Endothelial cell of umbilical vein (primary cell): ENCODE data around the gene UBASH3B. TPM values are rescaled to one million over a fixed set of nuclear protein-coding genes. Genes with fewer than 3 reads are reported as not detected.
A peak's percentile ranks its signal among the peaks of the same experiment; 100 is the strongest.

Experiments used
- BruUV-seq: library from RNA; stranded (reverse); fragments of 400-500 nt; replicated peaks from 2 replicates; lab custom pipeline; 2021; lab: Mats Ljungman, UMichigan
- CTCF ChIA-PET: fragments of 300-600, 350-600 bp; sonication (Branson Sonifier 250); formaldehyde crosslinking; loops from one replicate; lab custom pipeline; 2021; ENCODE audit warnings: antibody characterized with exemption, inconsistent platforms; lab: Charles Lee
- POLR2A ChIA-PET: fragments of 300-600, 350-600 bp; sonication (Branson Sonifier 250); formaldehyde crosslinking; loops from one replicate; lab custom pipeline; 2021; ENCODE audit warnings: antibody characterized with exemption, inconsistent platforms; lab: Charles Lee
- DNase-seq: peaks from one replicate; pipeline ENCODE4 v3.0.0-alpha.2; 2011; ENCODE audit warnings: low read depth, low spot score
- FAIRE-seq: peaks from 2 replicates; lab custom pipeline; 2011; peaks lifted over from hg19 to GRCh38; lab: Jason Lieb, UNC
- H2AFZ ChIP-seq: 2 replicates; pipeline ENCODE4 v1.6.0; 2012; ENCODE audit warnings: low read depth, low read length, control low read depth, inconsistent platforms
- H3K27ac ChIP-seq: 2 replicates; pipeline ENCODE4 v1.5.1; 2011; ENCODE audit warnings: low read depth, mild to moderate bottlenecking, control low read depth, low read length, moderate library complexity; ENCODE audit not compliant: insufficient read depth
- H3K27me3 ChIP-seq, 2 experiments: 2 replicates each; pipeline versions ENCODE4 v1.6.0 to v1.6.1; 2011; ENCODE audit warnings: low read length in 2 of 2, mixed read lengths in 1 of 2; ENCODE audit not compliant: control insufficient read depth in 2 of 2, insufficient read depth in 2 of 2
- H3K36me3 ChIP-seq, 2 experiments: 2 replicates in 1 of 2; 3 replicates in 1 of 2; pipeline ENCODE4 v1.5.1; 2011; ENCODE audit warnings: low read length in 2 of 2, mild to moderate bottlenecking in 1 of 2, moderate library complexity in 1 of 2; ENCODE audit not compliant: control insufficient read depth in 2 of 2, insufficient read depth in 2 of 2; ENCODE audit errors: extremely low read depth in 1 of 2
- H3K4me1 ChIP-seq: 3 replicates; pipeline ENCODE4 v1.5.1; 2011; ENCODE audit warnings: mild to moderate bottlenecking, low read length; ENCODE audit not compliant: control insufficient read depth, insufficient read depth; ENCODE audit errors: extremely low read depth
- H3K4me2 ChIP-seq: 2 replicates; pipeline ENCODE4 v1.6.1; 2011; ENCODE audit warnings: low read length, control low read depth, mixed read lengths; ENCODE audit not compliant: insufficient read depth
- H3K4me3 ChIP-seq, 3 experiments: fragments of 200-600 bp in 1 of 3; sonication (generic), shearing (Covaris generic) in 1 of 3; replicated peaks in 1 of 3; 2 replicates each; pipeline ENCODE4 v1.5.1; 2011 to 2016; ENCODE audit warnings: control low read depth in 3 of 3, low read length in 3 of 3, mild to moderate bottlenecking in 2 of 3, inconsistent platforms in 1 of 3, low read depth in 1 of 3, moderate library complexity in 1 of 3; ENCODE audit not compliant: insufficient read depth in 1 of 3
- H3K79me2 ChIP-seq: 2 replicates; pipeline ENCODE4 v1.6.0; 2012; ENCODE audit warnings: low read length, inconsistent platforms; ENCODE audit not compliant: control insufficient read depth, insufficient read depth
- H3K9ac ChIP-seq: replicated peaks from 2 replicates; pipeline ENCODE3; 2011; ENCODE audit warnings: low read length, control low read depth; ENCODE audit not compliant: insufficient read depth; ENCODE audit errors: extremely low read depth
- H3K9me1 ChIP-seq: replicated peaks from 3 replicates; pipeline ENCODE4 v1.6.0; 2011; ENCODE audit warnings: mild to moderate bottlenecking, low read length; ENCODE audit not compliant: control insufficient read depth, insufficient read depth; ENCODE audit errors: extremely low read depth
- H3K9me3 ChIP-seq: replicated peaks from 2 replicates; pipeline ENCODE4 v1.5.1; 2012; ENCODE audit warnings: low read length, inconsistent platforms; ENCODE audit not compliant: control insufficient read depth, insufficient read depth
- H4K20me1 ChIP-seq: replicated peaks from 2 replicates; pipeline ENCODE3; 2011; ENCODE audit warnings: mild to moderate bottlenecking, low read length; ENCODE audit not compliant: control insufficient read depth, insufficient read depth; ENCODE audit errors: extremely low read depth
- CTCF ChIP-seq, 2 donors: IDR thresholded peaks; 1 replicate in 1 of 2; 2 replicates in 1 of 2; pipeline ENCODE4 v1.5.1; 2011; ENCODE audit warnings: low read length in 2 of 2, mild to moderate bottlenecking in 2 of 2, moderate library complexity in 2 of 2, control low read depth in 1 of 2, inconsistent platforms in 1 of 2, low read depth in 1 of 2; ENCODE audit not compliant: insufficient read depth in 1 of 2; ENCODE audit errors: extremely low read depth in 1 of 2
- EZH2 ChIP-seq: IDR thresholded peaks from 2 replicates; pipeline ENCODE4 v1.6.1; 2012; ENCODE audit warnings: borderline replicate concordance, low read depth, mild to moderate bottlenecking, moderate library complexity, low read length, inconsistent platforms; ENCODE audit not compliant: severe bottlenecking
- FOS ChIP-seq: IDR thresholded peaks from 2 replicates; pipeline ENCODE4 v1.6.1; 2011; ENCODE audit warnings: mild to moderate bottlenecking, low read length, moderate library complexity, borderline replicate concordance; ENCODE audit not compliant: insufficient read depth
- GATA2 ChIP-seq: IDR thresholded peaks from 2 replicates; pipeline ENCODE4 v1.7.0; 2011; ENCODE audit warnings: low read depth, mild to moderate bottlenecking, moderate library complexity, mixed read lengths, low read length; ENCODE audit not compliant: insufficient read length, insufficient read depth
- JUN ChIP-seq: IDR thresholded peaks from 2 replicates; pipeline ENCODE4 v1.6.1; 2011; ENCODE audit warnings: borderline replicate concordance, low read depth; ENCODE audit not compliant: insufficient read length, insufficient read depth
- MAX ChIP-seq: IDR thresholded peaks from 2 replicates; pipeline ENCODE4 v1.6.1; 2011; ENCODE audit not compliant: insufficient read depth, insufficient read length
- MYC ChIP-seq: IDR thresholded peaks from one replicate; pipeline ENCODE4 v1.6.1; 2011; ENCODE audit warnings: mild to moderate bottlenecking, low read depth, low read length
- POLR2A ChIP-seq: IDR thresholded peaks from 2 replicates; pipeline ENCODE4 v1.6.1; 2012; ENCODE audit warnings: low read depth, mild to moderate bottlenecking, control low read depth, low read length
- POLR2AphosphoS5 ChIP-seq: IDR thresholded peaks from 2 replicates; pipeline ENCODE4 v1.6.1; 2012; ENCODE audit warnings: low read depth, mild to moderate bottlenecking, control low read depth, low read length, moderate library complexity; ENCODE audit not compliant: insufficient read depth
- dilution Hi-C: fragments of 300-500 bp; cut with MboI; formaldehyde crosslinking; loops from one replicate; pipeline ENCODE4 v1.15.0; 2019; ENCODE audit warnings: low sequenced_read_pairs; ENCODE audit not compliant: extremely low pct_ligation_motif_present
- intact Hi-C: fragments of 100-400 bp; cut with micrococcal nuclease; formaldehyde crosslinking; loops from one replicate; pipeline ENCODE4 v1.10.0; 2022
- polyA plus RNA-seq, 4 experiments: library from polyadenylated mRNA; depleted of rRNA in 3 of 4; stranded (reverse) in 3 of 4; unstranded in 1 of 4; fragments of >200 nt; gene quantifications; 2 replicates each; pipeline versions ENCODE4 v1.2.1 to v1.2.3, GENCODE V29; 2011 to 2012; ENCODE audit warnings: missing spikeins in 1 of 4
- total RNA-seq: library from RNA; stranded (reverse); gene quantifications from 2 replicates; pipeline ENCODE4 v1.2.3, GENCODE V29; 2021

Gene UBASH3B
- total and polyA plus RNA-seq, 2 donors (not counting 3 experiments of a cell fraction or from before 2014, with no cell fraction given): 23.7 to 38.1 TPM

- CTCF ChIA-PET: interaction anchor here (0.7 to 2.2 kb wide), 15 partner anchors 9 to 332 kb away, joined by 3 to 7 read pairs (median 3); no protein-coding TSS in a partner anchor
- H3K9ac ChIP-seq: peak overlapping the region; percentile 11
- peak overlapping the region; percentile 14 for H3K27ac ChIP-seq
- dilution Hi-C loops (no loop called here), intact Hi-C loops (no loop called here)
- H3K36me3 ChIP-seq: no peaks in the 10 kb centered on the region
- DNase-seq (peak; percentile 55), FAIRE-seq (peak; percentile 55)
- H3K4me3 ChIP-seq: no peak overlapping the region
- H3K9me1 ChIP-seq: no peaks in the 10 kb centered on the region
- peak overlapping the region; percentile 38 for H3K4me2 ChIP-seq
- H4K20me1 ChIP-seq: peaks cover 2% of the 10 kb centered on the region
- H3K79me2 ChIP-seq: peaks cover 17% of the 10 kb centered on the region
- peaks cover 14% of the 10 kb centered on the region for H3K4me1 ChIP-seq
- BruUV-seq: no TSS peak
- TF ChIP-seq JUN (no peak), GATA2 (no peak)
- H3K9me3 ChIP-seq: no peaks in the 10 kb centered on the region
- no peaks in the 10 kb centered on the region for H3K27me3 ChIP-seq
- no peak overlapping the region for H2AFZ ChIP-seq
- POLR2A ChIA-PET: interaction anchor here (1.4 kb wide), 1 partner anchor 35 kb away, joined by 4 read pairs; the partner anchor contains the start of gene UBASH3B
Observed at GRCh38 chr11:122690801-122691548, 35.5 kb downstream of the UBASH3B start.

- no peak for FAIRE-seq
- Histone ChIP-seq H3K9me3 (no peaks in the 10 kb centered on the region), H3K79me2 (peaks cover 16% of the 10 kb centered on the region), H3K27me3 (no peaks in the 10 kb centered on the region), H3K4me1 (peaks cover 14% of the 10 kb centered on the region), H3K27ac (peak overlapping the region; percentile 14), H4K20me1 (peaks cover 2% of the 10 kb centered on the region), H2AFZ (peak overlapping the region; percentile 21), H3K4me2 (peak overlapping the region; percentile 38), H3K9me1 (no peaks in the 10 kb centered on the region), H3K4me3 (no peak overlapping the region), H3K9ac (peak overlapping the region; percentile 11), H3K36me3 (no peaks in the 10 kb centered on the region)
- DNase-seq: no peak
- TF ChIP-seq POLR2AphosphoS5: no peak
- TF ChIP-seq MAX: no peak
- no peak for TF ChIP-seq MYC
- TF ChIP-seq EZH2: no peak
- no peak for TF ChIP-seq FOS
- no peak for TF ChIP-seq POLR2A
- TF ChIP-seq GATA2: no peak
- TF ChIP-seq CTCF (IDR thresholded peaks at IDR 0.05; ENCODE audit: extremely low read depth in 1 of 2, insufficient read depth in 1 of 2, low read depth in 1 of 2, low read length in 2 of 2): no peak
- TF ChIP-seq JUN: no peak
- ChIA-PET CTCF (interaction anchor here (0.7 to 2.2 kb wide), 16 partner anchors 9 to 331 kb away, joined by 3 to 7 read pairs (median 3); no protein-coding TSS in a partner anchor), POLR2A (interaction anchor here (1.4 kb wide), 1 partner anchor 36 kb away, joined by 4 read pairs; the partner anchor contains the start of gene UBASH3B)
- dilution Hi-C loops: no loop called here
- no TSS peak for BruUV-seq
- intact Hi-C loops: no loop called here
Observed at GRCh38 chr11:122691549-122692150, 36.1 kb downstream of the UBASH3B start.
